ENCODE data around the gene PCBP3. TPM values are rescaled to one million over a fixed set of nuclear protein-coding genes. Genes with fewer than 3 reads are reported as not detected.

The PCBP3 gene
- total and polyA plus RNA-seq, 2 donors (not counting 3 experiments of a cell fraction or from before 2014, with no cell fraction given): 0.06 to 1.1 TPM

DNA sequence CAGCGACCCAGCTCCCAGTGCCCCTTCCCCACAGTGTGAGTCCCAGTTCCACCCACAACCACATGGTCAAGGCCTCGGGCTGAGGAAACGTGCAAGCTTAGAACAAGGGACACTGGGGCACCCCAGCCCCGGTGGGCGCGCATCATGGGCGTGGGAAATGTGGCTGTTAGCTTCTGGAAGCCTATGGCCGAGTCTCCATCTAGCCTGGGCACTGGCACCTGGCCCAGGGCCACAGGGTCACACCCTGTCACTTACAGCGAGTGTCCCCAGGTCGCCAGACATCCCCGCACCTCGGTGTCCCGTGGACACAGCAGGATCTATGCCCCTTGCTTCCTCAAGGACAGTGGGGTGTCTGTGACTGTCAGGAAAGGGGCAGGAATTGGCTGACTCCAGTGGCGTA lies 301.1 kb downstream of the PCBP3 start:
- no peak overlapping the region for H3K4me2 ChIP-seq (ENCODE audit: insufficient read depth, low read length)
- H4K20me1 ChIP-seq (replicated peaks; ENCODE audit: control insufficient read depth, extremely low read depth, insufficient read depth, low read length): no peaks in the 10 kb centered on the region
- H3K9me3 ChIP-seq (replicated peaks; ENCODE audit: control insufficient read depth, insufficient read depth, low read length): no peaks in the 10 kb centered on the region
- TF ChIP-seq GATA2 (IDR thresholded peaks at IDR 0.05; ENCODE audit: insufficient read depth, insufficient read length, low read depth, low read length): no peak
- TF ChIP-seq, protein P1, sequence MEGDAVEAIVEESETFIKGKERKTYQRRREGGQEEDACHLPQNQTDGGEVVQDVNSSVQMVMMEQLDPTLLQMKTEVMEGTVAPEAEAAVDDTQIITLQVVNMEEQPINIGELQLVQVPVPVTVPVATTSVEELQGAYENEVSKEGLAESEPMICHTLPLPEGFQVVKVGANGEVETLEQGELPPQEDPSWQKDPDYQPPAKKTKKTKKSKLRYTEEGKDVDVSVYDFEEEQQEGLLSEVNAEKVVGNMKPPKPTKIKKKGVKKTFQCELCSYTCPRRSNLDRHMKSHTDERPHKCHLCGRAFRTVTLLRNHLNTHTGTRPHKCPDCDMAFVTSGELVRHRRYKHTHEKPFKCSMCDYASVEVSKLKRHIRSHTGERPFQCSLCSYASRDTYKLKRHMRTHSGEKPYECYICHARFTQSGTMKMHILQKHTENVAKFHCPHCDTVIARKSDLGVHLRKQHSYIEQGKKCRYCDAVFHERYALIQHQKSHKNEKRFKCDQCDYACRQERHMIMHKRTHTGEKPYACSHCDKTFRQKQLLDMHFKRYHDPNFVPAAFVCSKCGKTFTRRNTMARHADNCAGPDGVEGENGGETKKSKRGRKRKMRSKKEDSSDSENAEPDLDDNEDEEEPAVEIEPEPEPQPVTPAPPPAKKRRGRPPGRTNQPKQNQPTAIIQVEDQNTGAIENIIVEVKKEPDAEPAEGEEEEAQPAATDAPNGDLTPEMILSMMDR (IDR thresholded peaks at IDR 0.05; ENCODE audit: extremely low read depth in 1 of 2, insufficient read depth in 1 of 2, low read depth in 1 of 2, low read length in 2 of 2): no peak
- no peak for TF ChIP-seq MYC (IDR thresholded peaks at IDR 0.05; ENCODE audit: low read depth, low read length)
- TF ChIP-seq JUN (IDR thresholded peaks at IDR 0.05; ENCODE audit: borderline replicate concordance, insufficient read depth, insufficient read length, low read depth): no peak
- TF ChIP-seq EZH2 (IDR thresholded peaks at IDR 0.05; ENCODE audit: borderline replicate concordance, low read depth, low read length, severe bottlenecking): no peak
- TF ChIP-seq FOS (IDR thresholded peaks at IDR 0.05; ENCODE audit: borderline replicate concordance, insufficient read depth, low read length): no peak
- BruUV-seq (replicated peaks): no TSS peak
- POLR2A ChIA-PET: no interaction called here
- no peak overlapping the region for H2AFZ ChIP-seq (ENCODE audit: low read depth, low read length)
- H3K27ac ChIP-seq (ENCODE audit: insufficient read depth, low read depth, low read length): no peak overlapping the region
- H3K79me2 ChIP-seq (ENCODE audit: control insufficient read depth, insufficient read depth, low read length): no peaks in the 10 kb centered on the region
- no peaks in the 10 kb centered on the region for H3K9me1 ChIP-seq (replicated peaks; ENCODE audit: control insufficient read depth, extremely low read depth, insufficient read depth, low read length)
- no peaks in the 10 kb centered on the region for H3K27me3 ChIP-seq (ENCODE audit: control insufficient read depth in 2 of 2, insufficient read depth in 2 of 2, low read length in 2 of 2)
- dilution Hi-C loops (cut with MboI; ENCODE audit: extremely low pct_ligation_motif_present, low sequenced_read_pairs) (no loop called here), intact Hi-C loops (cut with micrococcal nuclease) (no loop called here)
- FAIRE-seq: no peak
- no peak overlapping the region for H3K4me3 ChIP-seq (replicated peaks in 1 of 3; ENCODE audit: insufficient read depth in 1 of 3, low read depth in 1 of 3, low read length in 3 of 3)
- CTCF ChIA-PET: no interaction called here
- H3K36me3 ChIP-seq (ENCODE audit: control insufficient read depth in 2 of 2, extremely low read depth in 1 of 2, insufficient read depth in 2 of 2, low read length in 2 of 2): no peaks in the 10 kb centered on the region
- H3K9ac ChIP-seq (replicated peaks; ENCODE audit: extremely low read depth, insufficient read depth, low read length): no peak overlapping the region
- no peak for DNase-seq (ENCODE audit: low read depth, low spot score)
- H3K4me1 ChIP-seq (ENCODE audit: control insufficient read depth, extremely low read depth, insufficient read depth, low read length): no peaks in the 10 kb centered on the region

Data from endothelial cell of umbilical vein (primary cell).